NCI-H2196 treated with DMSO at 0.1 percent for 48 hours (cell line): ENCODE data around the gene MYO3B.
"Not testable (repeated sequence)": the region's sequence is repeated elsewhere in the genome, so short reads cannot be mapped to it uniquely, and the experiment has no call there.

Experiments
- DNase-seq: peaks from one replicate; lab custom pipeline; 2025; ENCODE audit not compliant: unreplicated experiment; lab: John Stamatoyannopoulos, UW

The MYO3B gene

DNA sequence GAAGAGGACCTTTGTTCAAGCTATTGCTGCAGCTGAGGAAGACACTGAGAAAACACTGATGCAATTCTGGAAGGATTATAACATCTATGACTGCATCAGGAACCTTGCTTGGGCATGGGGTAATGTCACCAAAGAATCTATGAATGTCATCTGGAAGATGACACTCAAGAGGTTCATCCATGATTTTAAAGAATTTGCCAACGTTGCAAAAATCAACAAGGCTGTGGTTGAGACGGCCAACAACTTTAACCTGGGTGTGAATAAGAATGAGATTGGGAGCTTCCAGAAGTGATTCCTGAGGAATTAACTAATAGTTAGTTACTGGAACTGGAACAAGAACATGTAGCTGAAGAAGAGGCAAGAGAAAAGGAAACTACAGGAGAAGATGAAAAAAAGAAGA is 410.8 kb downstream of the MYO3B start:
- DNase-seq: no peak

GRCh38 chr2:170596576-170596975 is 418.6 kb downstream of the MYO3B start:
- no peak for DNase-seq

- DNase-seq: no peak
These were observed 420.1 kb downstream of the MYO3B start for GRCh38 chr2:170598067-170598395.

- no peak for DNase-seq
These were observed 423.5 kb downstream of the MYO3B start for GRCh38 chr2:170601489-170601888.

GRCh38 chr2:170605862-170606261 is 427.9 kb downstream of the MYO3B start:
- no peak for DNase-seq

GRCh38 chr2:170607171-170607570 is 429.2 kb downstream of the MYO3B start:
- no peak for DNase-seq

DNA sequence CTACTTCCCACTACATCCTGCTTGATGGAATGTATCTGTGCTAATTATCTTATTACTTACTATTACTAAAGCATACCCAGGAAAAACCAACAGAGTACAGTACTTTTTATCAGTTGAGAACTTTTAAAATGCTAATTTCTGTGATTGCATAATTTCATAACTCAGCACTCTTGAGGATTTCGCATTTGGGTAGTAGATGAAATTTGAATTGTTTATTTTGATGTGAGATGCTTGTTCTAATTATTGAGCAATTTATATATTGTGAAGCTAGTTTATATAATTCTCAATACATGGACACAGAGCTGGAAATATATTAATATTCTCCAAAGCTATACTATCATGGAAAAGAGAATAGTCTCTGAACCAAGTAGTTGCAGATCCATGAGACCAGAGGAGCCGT is 432.7 kb downstream of the MYO3B start:
- no peak for DNase-seq

DNA sequence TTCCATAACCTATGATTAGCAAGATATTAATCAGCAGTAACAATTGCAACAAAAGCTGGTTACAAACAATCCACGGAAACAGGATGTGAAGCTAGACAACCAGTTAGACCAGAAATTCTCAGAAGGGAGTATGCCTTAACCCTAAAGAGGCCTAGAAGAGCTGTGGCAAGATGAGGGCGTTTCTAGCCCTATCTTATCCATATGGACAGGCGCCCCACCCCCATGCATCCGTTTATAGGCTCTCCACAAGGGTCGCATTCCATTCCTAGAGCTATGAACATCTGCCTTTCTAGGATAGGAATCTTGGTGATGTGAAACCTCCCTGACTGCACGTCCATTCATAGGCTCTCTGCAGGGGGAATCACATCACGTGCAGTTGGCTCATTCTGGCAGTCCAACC is 441.0 kb downstream of the MYO3B start:
- not testable (repeated sequence) for DNase-seq

GRCh38 chr2:170635094-170635493 is 457.1 kb downstream of the MYO3B start:
- not testable (repeated sequence) for DNase-seq

GRCh38 chr2:170639635-170640034 is 461.7 kb downstream of the MYO3B start:
- no peak for DNase-seq

DNA sequence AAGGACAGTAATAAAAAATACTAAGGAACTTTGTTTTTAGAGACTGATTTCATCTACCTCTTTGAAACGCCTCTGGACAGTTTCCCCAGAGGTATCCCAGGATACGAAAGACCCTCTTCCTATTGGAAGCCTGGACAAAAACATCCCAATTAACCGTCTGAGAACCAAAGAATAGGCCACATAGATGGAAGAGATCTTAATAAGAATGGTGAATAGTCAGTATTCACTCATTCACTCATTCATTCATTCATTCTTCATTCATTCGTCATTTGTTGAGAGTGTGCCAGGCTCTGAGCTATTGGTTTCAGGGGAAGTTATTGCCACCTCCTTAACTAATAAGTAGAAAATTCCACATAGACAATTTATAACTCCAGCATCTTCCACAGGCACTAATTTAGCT is 464.0 kb downstream of the MYO3B start:
- no peak for DNase-seq

DNA sequence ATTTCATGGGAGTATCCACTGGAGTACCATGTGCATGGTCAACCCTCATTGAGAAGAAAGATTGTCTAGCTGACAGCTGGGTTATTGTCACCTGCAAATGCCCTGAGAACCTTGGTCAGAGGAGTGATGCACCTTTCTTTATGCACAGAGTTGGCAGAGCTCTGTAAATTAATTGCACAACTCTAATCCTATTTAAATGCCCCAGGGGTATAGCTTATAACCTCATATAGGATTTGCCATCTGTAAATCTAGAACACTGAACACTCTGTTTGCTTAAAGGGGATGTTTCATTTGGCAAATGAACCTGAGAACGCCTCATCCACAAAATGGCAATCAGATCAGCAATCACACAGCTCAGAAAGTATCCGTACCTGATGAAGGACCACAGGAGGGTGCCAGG is 465.4 kb downstream of the MYO3B start:
- no peak for DNase-seq

DNA sequence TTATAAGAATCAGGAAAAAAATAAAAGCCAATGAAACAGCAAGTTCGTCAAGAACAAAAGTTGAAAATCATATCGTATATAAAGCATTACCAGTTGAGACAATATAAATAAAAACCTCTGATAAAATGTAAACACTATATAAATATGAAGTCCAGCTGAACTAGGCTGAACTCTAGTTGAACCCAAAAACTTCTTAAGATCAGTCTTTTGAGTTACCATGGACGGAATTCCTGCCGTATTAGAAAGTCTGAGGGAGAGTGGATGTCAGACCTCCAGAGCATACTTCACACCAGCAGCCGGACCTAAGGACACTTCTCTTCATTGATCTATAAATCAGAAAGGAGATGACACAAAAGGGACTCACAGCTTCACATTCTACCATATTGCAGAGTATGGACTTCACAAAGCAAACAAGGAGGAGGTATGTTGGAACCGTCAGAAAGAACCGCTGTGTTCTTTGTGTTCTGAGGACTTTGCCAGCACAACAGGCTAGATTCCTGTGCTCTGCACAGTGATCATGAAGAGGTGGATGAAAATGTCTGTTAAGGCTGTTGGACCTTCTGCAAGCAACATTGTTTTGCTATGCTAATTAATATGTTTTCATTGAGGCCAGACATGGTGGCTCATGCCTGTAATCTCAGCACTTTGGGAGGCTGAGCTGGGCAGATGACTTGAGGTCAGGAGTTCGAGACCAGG is 469.9 kb downstream of the MYO3B start:
- no peak for DNase-seq

DNA sequence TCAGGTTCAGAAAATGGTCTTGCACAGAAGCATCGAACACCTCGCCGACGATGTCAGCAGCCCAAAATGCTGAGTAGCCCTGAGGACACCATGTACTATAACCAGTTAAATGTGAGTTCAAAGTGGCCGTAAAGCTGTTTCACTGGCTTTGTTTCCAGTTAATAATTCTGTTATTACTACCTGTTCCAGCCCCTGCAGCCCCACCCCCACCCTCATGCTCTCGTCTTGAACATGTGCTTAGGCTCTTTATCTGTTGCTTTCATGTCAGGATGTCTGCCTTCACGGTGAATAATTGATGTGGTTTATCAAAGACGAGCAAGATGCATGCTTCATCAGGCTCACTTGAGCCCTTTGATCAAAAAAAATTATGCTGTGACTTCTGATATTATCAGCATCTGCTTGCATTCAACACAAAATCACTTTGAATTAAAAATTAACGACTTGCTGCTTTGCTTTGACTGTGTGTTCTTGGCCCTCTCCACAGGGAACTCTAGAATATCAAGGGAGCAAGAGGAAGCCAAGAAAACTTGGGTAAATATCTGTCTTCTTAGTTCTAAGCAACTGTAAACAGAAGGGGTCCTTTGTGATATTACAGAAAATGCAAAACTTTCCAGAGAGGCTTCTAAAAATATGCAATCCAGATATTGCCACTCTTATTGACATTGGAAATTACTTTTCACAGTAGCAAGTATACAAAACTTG is 473.8 kb downstream of the MYO3B start:
- no peak for DNase-seq

DNA sequence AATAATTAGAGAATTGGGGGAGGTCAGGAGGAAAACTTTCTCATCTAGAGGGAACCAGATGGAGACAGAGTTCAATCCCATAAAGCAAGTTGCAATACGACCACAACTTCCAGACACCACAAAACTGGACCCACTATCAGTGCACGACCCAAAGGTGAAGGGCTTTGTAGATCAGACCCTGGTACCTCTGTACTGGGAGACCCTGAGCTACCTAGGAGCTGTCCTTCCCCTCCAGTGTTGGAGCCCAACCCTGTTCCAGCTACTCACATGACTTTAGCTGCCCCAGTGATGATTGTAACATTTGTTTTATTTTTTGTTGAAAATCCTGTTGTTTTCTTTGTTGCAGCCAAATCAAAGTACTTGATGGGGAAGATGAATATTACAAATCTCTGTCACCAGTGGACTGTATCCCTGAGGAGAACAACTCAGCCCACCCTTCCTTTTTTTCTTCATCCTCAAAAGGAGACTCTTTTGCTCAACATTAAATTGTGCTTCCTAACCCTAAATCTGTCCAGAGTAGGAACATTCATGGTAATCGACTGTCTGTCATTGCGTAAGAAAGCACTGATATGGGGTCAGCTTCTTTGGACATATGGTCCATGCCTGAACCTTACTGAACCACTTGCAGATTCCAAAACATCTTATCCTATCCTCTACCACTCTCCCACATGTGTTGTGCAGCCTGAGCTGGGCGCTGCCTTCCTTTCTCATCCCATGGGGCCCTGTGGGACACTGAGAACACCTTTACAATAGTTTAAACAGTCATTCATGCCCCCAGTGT is 474.9 kb downstream of the MYO3B start:
- DNase-seq: no peak

DNA sequence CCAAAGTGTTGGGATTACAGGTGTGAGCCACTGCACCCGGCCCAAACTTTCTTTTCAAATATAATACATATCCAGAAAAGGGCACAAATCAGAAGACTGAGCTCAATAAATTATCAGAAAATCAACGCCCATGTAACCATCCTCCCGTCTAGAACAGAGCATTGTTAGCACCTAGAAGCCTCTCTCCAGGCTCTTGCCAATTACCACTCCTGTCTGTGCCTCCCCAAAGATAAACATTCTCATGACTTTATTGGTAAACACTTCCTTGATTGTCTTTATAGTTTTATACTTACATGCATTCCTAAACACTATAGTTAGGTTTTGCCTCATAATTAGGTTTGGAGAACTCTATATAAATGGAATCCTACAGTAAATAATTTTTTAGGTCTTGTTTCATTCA is 478.7 kb downstream of the MYO3B start:
- no peak for DNase-seq

DNA sequence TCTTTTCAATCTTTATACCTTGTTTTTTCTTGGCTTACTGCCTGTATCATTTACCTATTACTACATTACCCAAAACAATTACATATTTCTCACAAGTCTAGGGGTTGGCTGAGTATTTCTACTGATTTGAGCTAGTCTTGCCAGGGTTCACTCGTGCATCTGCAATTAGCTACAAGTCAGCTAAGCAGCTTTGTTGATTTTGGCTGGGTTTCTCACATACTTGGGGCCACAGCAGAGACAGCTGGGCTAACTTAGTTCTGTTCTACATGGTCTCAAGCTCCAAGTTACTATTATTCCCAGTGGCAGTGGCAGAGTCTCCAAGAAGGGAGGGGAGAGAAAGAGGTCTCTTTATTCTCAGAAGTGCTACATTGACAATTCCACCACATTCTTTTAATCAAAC is 482.5 kb downstream of the MYO3B start:
- DNase-seq: no peak

DNA sequence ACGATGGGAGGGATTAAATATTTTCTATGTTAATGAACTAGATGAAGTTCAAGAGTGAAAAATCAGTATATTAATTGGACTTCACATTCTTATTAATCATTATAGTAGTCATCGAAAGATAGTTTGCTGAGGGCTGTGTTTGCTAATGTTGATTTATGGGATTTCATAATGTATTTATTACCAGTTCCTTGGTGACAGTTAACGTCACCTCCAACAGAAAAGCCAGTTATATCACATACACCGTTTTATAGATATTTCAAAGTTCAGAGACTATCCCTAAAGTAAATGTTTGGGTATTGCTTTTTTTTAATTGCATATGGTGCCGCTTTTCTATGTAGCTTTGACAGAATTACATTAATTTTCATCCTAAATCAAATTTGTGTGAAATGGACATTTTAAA is 487.8 kb downstream of the MYO3B start:
- DNase-seq: no peak

DNA sequence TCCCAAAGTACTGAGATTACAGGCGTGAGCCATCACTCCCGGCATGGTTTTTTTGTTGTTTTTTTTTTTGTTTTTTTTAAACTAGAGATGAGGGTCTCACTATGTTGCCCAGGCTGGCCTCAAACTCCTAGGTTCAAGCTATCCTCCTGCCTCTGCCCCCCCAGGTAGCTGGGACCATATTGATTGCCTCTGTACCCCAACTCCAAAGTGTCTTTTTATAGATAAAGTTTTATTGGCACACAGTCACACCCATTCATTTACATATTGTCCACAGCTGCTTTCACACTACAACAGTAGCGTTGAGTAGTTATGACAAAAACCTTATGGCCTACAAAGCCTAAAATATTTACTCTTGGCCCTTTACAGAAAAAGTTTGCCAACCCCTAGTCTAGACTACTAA is 492.0 kb downstream of the MYO3B start:
- DNase-seq: no peak

GRCh38 chr2:170670651-170671050 is 492.7 kb downstream of the MYO3B start:
- no peak for DNase-seq

DNA sequence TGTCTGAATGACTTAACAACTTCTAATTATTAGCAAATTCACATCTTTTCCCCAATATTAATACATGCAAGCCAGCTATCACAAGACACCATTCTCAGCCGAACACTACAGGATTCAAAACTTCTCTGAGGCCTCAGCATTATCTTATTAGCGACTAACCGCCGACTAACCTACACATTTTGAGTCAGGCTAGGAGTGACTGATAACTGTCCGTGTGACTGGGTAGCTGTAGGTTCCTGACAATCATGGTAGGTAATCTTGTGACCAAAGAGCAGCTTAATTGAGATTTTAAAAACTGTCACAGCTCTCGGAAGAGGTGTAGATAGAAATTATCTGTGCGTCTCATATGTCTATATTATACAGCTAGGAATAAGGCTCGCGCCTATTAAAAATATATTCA is 493.1 kb downstream of the MYO3B start:
- DNase-seq: no peak

- DNase-seq: not testable (repeated sequence)
These were observed 496.3 kb downstream of the MYO3B start for GRCh38 chr2:170674282-170674681.
